Hepatocyte (in vitro differentiated cells): ENCODE results near the gene KCNQ2.

Experiments used
- EZH2 ChIP-seq: fragments of 200-600 bp; sonication (generic); IDR thresholded peaks from 2 replicates; pipeline ENCODE4 v1.6.1; 2016; ENCODE audit warnings: antibody characterized with exemption, mild to moderate bottlenecking, borderline replicate concordance
- EZH2phosphoT487 ChIP-seq: fragments of 200-600 bp; sonication (generic); IDR thresholded peaks from one replicate; pipeline ENCODE4 v1.6.1; 2018; ENCODE audit warnings: antibody characterized with exemption, mild to moderate bottlenecking, low read depth, moderate library complexity; ENCODE audit not compliant: unreplicated experiment, severe bottlenecking
- TF ChIP-seq, protein P1 (sequence below): fragments of 200-600 bp; sonication (generic); IDR thresholded peaks from 2 replicates; pipeline ENCODE4 v1.5.1; 2016; ENCODE audit warnings: antibody characterized with exemption, mild to moderate bottlenecking; ENCODE audit not compliant: poor library complexity

DNA sequence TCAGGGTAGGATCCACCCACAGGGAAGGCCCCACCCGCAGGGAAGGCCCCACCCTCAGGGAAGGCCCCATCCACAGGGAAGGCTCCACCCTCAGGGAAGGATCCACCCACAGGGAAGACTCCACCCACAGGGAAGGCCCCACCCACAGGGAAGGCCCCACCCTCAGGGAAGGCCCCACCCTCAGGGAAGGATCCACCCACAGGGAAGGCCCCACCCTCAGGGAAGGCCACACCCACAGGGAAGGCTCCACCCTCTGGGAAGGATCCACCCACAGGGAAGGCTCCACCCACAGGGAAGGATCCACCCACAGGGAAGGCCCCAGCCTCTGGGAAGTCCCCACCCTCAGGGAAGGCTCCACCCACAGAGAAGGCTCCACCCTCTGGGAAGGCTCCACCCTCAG lies 40.5 kb downstream of the KCNQ2 start:
- TF ChIP-seq, protein P1, sequence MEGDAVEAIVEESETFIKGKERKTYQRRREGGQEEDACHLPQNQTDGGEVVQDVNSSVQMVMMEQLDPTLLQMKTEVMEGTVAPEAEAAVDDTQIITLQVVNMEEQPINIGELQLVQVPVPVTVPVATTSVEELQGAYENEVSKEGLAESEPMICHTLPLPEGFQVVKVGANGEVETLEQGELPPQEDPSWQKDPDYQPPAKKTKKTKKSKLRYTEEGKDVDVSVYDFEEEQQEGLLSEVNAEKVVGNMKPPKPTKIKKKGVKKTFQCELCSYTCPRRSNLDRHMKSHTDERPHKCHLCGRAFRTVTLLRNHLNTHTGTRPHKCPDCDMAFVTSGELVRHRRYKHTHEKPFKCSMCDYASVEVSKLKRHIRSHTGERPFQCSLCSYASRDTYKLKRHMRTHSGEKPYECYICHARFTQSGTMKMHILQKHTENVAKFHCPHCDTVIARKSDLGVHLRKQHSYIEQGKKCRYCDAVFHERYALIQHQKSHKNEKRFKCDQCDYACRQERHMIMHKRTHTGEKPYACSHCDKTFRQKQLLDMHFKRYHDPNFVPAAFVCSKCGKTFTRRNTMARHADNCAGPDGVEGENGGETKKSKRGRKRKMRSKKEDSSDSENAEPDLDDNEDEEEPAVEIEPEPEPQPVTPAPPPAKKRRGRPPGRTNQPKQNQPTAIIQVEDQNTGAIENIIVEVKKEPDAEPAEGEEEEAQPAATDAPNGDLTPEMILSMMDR, result no peak
- TF ChIP-seq EZH2 (no peak), EZH2phosphoT487 (no peak)
